Smooth muscle cell (in vitro differentiated cells): ENCODE results near the gene BAHCC1. TPM values are rescaled to one million over a fixed set of nuclear protein-coding genes. Genes with fewer than 3 reads are reported as not detected.

Experiments
- DNase-seq: peaks from one replicate; lab custom pipeline; 2025; ENCODE audit not compliant: unreplicated experiment; lab: John Stamatoyannopoulos, UW
- H2AFZ ChIP-seq: fragments of 200-600 bp; sonication (generic); 2 replicates; pipeline ENCODE4 v1.6.0; 2016; ENCODE audit warnings: antibody characterized with exemption, low read depth, mild to moderate bottlenecking
- H3F3A ChIP-seq: fragments of 200-600 bp; sonication (generic); 2 replicates; pipeline ENCODE4 v1.6.0; 2017; ENCODE audit warnings: antibody characterized with exemption, low read depth
- H3K27ac ChIP-seq: fragments of 200-600 bp; sonication (generic); 2 replicates; pipeline ENCODE4 v1.5.1; 2016; ENCODE audit warnings: low read depth, mild to moderate bottlenecking
- H3K27me3 ChIP-seq: fragments of 200-600 bp; sonication (generic); 2 replicates; pipeline ENCODE4 v1.6.1; 2016; ENCODE audit warnings: low read depth, mild to moderate bottlenecking
- H3K36me3 ChIP-seq: fragments of 200-600 bp; sonication (generic); 2 replicates; pipeline ENCODE4 v1.5.1; 2016; ENCODE audit warnings: low read depth
- H3K4me1 ChIP-seq: fragments of 200-600 bp; sonication (generic); 2 replicates; pipeline ENCODE4 v1.5.1; 2016; ENCODE audit warnings: low read depth
- H3K4me2 ChIP-seq: fragments of 200-600 bp; sonication (generic); 2 replicates; pipeline ENCODE4 v1.6.0; 2016; ENCODE audit warnings: mild to moderate bottlenecking
- H3K4me3 ChIP-seq: fragments of 200-600 bp; sonication (generic); 2 replicates; pipeline ENCODE4 v1.5.1; 2016; ENCODE audit warnings: mild to moderate bottlenecking
- H3K79me2 ChIP-seq: fragments of 200-600 bp; sonication (generic); 2 replicates; pipeline ENCODE4 v1.6.0; 2016; ENCODE audit warnings: low read depth, mild to moderate bottlenecking
- H3K9ac ChIP-seq: fragments of 200-600 bp; sonication (generic); 2 replicates; pipeline ENCODE4 v1.6.0; 2016; ENCODE audit warnings: low read depth
- H3K9me3 ChIP-seq: fragments of 200-600 bp; sonication (generic); replicated peaks from 2 replicates; pipeline ENCODE4 v1.5.1; 2016; ENCODE audit warnings: low read depth
- H4K20me1 ChIP-seq: fragments of 200-600 bp; sonication (generic); 2 replicates; pipeline ENCODE4 v1.6.0; 2016; ENCODE audit warnings: low read depth
- CTCF ChIP-seq: fragments of 200-600 bp; sonication (generic); IDR thresholded peaks from 2 replicates; pipeline ENCODE4 v1.5.1; 2017; ENCODE audit warnings: borderline replicate concordance, mild to moderate bottlenecking, antibody characterized with exemption; ENCODE audit not compliant: insufficient read depth, poor library complexity, severe bottlenecking
- WGBS: methylation state at CpG from one replicate; pipeline ENCODE4 v1.1.7; 2016; ENCODE audit warnings: low lambda C conversion rate; 5-methylcytosine and 5-hydroxymethylcytosine counted together
- polyA plus RNA-seq: library from polyadenylated mRNA; unstranded; fragments of >200 nt; fragmentation: Nextera tagmentation; extraction: Ambion mirVana; gene quantifications from 2 replicates; pipeline ENCODE4 v1.2.1, GENCODE V29; 2016
- total RNA-seq: library from RNA; depleted of rRNA; stranded (reverse); fragments of >200 nt; gene quantifications from 2 replicates; pipeline ENCODE4 v1.2.3, GENCODE V29; 2014

The BAHCC1 gene
- total and polyA plus RNA-seq, 2 experiments from 2014 or later: 3.2 to 4.6 TPM

DNA sequence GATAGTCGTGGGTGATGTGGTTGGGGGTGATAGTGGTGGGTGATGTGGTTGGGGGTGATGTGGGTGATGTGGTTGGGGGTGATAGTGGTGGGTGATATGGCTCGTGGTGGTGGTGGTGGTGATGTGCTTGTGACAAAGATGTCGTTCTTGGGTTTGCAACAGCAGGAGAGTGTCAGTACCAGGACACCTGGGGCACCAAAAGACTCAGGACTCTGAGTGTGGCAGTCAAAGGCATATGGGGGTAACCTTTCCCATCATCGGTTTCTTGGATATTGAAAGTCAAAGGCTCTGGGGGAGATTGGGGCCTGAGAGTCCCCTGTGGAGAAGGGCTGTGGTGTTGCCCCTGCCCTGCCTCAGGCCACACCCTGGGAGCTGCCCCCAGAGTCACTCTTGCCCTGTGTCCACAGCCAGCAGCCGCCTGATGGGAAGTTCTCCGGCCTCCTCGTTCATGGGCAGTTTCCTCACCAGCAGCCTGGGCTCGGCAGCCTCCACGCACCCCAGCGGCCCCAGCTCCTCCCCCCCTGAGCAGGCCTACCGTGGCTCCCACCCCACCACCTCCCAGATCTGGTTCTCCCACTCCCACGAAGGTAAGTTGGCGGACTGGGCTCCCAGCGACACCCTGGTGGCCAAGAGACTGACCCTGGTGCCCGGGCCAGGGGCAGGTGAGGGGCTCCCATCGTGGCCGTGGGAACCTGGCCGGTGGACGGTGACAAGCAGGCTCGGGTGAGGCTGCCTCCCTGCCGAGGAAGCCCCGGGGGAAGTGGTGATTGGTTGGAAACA lies 31.3 kb downstream of the BAHCC1 start:
- Histone ChIP-seq H2AFZ (no peak overlapping the region), H3K4me1 (peaks cover 28% of the 10 kb centered on the region), H3K79me2 (peaks cover 15% of the 10 kb centered on the region), H3K9me3 (no peaks in the 10 kb centered on the region), H3K27me3 (no peaks in the 10 kb centered on the region), H3K4me3 (no peak overlapping the region), H4K20me1 (no peaks in the 10 kb centered on the region), H3K4me2 (no peak overlapping the region), H3F3A (peaks cover 10% of the 10 kb centered on the region), H3K9ac (no peak overlapping the region), H3K27ac (no peak overlapping the region), H3K36me3 (no peaks in the 10 kb centered on the region)
- WGBS: 91% methylated on average over 18 of the region's 22 CpGs
- TF ChIP-seq CTCF: no peak
- DNase-seq: no peak

DNA sequence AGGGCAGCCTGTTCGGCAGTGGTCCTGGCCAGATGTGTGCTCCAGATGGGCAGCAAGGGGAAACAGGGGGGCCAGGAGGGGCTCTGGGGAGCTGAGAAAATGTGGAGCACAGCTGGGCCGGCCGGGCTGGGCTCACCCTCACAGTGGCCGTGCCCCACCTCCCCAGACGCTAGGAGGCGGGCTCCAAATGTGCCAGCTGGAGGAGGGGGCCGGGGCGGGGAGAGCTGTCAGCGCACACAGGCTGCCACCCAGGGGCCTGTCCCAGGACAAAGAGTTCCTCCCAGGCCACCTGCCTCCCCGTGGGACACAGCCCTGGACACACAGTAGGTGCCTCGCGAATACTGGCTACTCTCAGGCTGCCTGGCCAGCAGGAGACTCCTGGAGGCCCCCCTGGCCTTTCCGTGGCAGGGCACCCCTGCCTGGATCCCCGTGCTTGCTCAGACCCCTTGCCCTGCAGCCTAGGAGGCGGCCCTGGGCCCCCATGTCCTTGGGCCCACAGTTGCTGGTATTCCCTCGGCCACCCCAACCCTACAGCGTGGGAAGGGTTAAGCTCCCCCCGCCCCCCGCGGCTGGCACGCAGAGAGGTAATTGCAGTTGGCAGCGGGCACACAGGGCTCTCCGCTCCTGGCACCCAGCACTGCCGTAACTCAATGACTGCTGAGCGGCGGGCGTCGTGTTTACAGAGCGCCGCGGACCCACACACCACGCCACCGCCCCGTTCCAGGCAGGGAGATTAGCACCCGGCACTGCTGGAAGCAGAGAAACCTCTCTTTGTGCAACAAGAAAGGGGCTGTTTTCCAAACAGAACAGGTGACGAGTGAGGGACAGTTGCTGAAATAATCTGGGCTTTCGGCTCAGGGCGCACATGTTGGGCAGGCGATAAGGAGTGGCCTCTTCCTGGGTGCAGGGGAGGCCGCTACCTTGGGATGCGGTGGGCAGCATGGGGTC lies 32.2 kb downstream of the BAHCC1 start:
- no peak for TF ChIP-seq CTCF
- H2AFZ ChIP-seq: no peak overlapping the region
- no peaks in the 10 kb centered on the region for H3K36me3 ChIP-seq
- H3K4me3 ChIP-seq: no peak overlapping the region
- no peak overlapping the region for H3K9ac ChIP-seq
- H4K20me1 ChIP-seq: no peaks in the 10 kb centered on the region
- WGBS: 93% methylated on average over 33 of the region's 41 CpGs
- H3K27ac ChIP-seq: no peak overlapping the region
- DNase-seq: no peak
- H3K9me3 ChIP-seq: no peaks in the 10 kb centered on the region
- peaks cover 2% of the 10 kb centered on the region for H3F3A ChIP-seq
- peaks cover 15% of the 10 kb centered on the region for H3K79me2 ChIP-seq
- H3K4me2 ChIP-seq: no peak overlapping the region
- H3K4me1 ChIP-seq: peaks cover 22% of the 10 kb centered on the region
- no peaks in the 10 kb centered on the region for H3K27me3 ChIP-seq

DNA sequence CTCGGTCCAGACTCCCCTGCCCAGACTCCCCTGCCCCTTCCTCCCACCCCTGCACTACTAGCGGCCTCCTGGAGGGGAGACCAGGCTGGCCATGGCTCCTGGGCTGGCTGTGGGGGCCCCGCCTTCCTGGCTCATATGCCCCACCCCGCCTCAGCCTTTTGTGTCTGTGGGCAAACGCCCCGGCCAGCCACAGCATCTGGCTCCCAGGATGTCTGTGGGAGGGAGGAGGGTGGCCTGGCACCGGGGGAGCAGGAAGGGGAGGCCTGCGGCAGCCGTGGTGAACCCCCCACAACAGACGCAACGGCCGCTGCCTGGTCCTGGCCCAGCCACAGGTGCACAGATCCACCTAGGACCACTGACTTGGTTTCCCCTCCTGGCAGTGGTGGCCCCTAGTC lies 32.9 kb downstream of the BAHCC1 start:
- H3K79me2 ChIP-seq: peaks cover 15% of the 10 kb centered on the region
- H3K9me3 ChIP-seq: no peaks in the 10 kb centered on the region
- no peak for TF ChIP-seq CTCF
- H3K9ac ChIP-seq: no peak overlapping the region
- no peaks in the 10 kb centered on the region for H3F3A ChIP-seq
- 89% methylated on average over 12 of the region's 12 CpGs for WGBS
- DNase-seq: no peak
- no peaks in the 10 kb centered on the region for H3K27me3 ChIP-seq
- no peaks in the 10 kb centered on the region for H3K36me3 ChIP-seq
- H3K27ac ChIP-seq: no peak overlapping the region
- peaks cover 15% of the 10 kb centered on the region for H3K4me1 ChIP-seq
- H4K20me1 ChIP-seq: no peaks in the 10 kb centered on the region
- no peak overlapping the region for H3K4me3 ChIP-seq
- no peak overlapping the region for H3K4me2 ChIP-seq
- no peak overlapping the region for H2AFZ ChIP-seq
